Epithelial cell of proximal tubule (primary cell): ENCODE data around the gene MYL11. TPM values are rescaled to one million over a fixed set of nuclear protein-coding genes. Genes with fewer than 3 reads are reported as not detected.

ENCODE experiments used
- DNase-seq: peaks from one replicate; pipeline ENCODE4 v3.0.0-alpha.2; 2011; ENCODE audit warnings: low read depth
- H3K4me3 ChIP-seq: 2 replicates; pipeline ENCODE4 v1.5.1; 2011; ENCODE audit warnings: low read depth, mild to moderate bottlenecking, low read length
- CTCF ChIP-seq: conservative IDR thresholded peaks from 2 replicates; pipeline ENCODE4 v1.5.1; 2012; ENCODE audit warnings: low read depth, mild to moderate bottlenecking, low read length
- total RNA-seq: library from RNA; depleted of rRNA; stranded (reverse); fragments of >200 nt; gene quantifications from 2 replicates; pipeline ENCODE4 v1.2.3, GENCODE V29; 2015

The MYL11 gene
- total RNA-seq, 1 donor from 2014 or later, result not detected

GRCh38 chr16:30355144-30355953 lies 19.3 kb upstream of the MYL11 start, which contains the start of gene CD2BP2:
Gene CD2BP2 (minus strand): TSS chr16:30355308. CDS start chr16:30354681, 627 bp downstream.
- TF ChIP-seq CTCF, result peak; percentile 21
- H3K4me3 ChIP-seq, result peak within 1 kb of the TSS; percentile 85
- peak; percentile 97 for DNase-seq

DNA sequence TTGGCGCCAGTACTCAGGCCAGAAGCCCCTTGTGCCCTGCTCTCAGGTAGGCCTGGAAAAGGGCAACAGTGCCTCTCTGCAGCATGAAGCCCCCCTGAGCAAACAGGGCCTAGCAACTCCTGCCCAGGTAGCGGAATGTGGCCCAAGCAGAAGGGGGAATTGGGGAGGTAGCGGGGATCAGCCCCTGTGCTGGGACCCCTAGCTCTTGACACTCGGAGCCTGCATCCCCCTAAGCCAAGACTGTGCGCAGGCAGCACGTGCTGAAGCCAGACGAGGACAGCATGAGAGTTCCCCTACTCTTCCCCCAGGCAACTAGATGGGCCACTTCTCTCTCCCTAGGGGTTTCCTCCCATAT lies 18.7 kb upstream of the MYL11 start:
- no peak for TF ChIP-seq CTCF
- H3K4me3 ChIP-seq, result peak overlapping the region; percentile 85

DNA sequence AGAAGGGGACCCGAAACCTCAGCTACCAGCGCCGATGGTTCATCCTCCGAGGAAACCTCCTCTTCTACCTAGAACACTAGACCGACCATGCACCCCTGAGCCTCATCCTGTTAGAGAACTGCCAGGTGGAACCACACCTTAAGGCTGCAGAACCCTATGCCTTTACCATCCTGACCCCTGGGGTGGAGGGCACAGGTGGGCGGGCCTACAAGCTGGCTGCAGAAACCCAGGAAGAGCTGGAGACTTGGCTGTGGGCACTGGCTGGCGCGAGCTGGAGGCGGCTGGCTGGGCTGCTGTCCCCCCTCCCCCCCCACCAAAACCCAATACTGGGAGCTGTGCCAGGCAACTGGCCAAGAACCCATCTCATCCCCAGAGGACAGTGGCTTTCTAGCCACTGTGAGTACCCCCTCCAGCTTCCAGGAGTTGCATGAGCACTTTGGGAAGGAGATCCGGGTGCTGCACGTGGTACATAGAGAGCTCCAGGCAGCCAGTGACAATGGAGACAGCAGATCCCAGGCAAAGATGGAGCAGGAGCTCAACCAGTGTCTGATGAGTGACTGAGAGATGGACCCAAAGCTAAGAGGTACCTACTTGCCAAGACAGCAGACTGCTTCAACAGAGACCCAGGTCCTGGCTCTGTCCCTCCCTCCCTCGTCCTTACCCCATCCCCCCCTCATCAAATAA lies 18.1 kb upstream of the MYL11 start:
- TF ChIP-seq CTCF, result no peak
- no peak for DNase-seq
- H3K4me3 ChIP-seq, result peak overlapping the region; percentile 85

More for the DNA sequence above, 18.7 kb upstream of the MYL11 start:
- DNase-seq, result no peak

DNA sequence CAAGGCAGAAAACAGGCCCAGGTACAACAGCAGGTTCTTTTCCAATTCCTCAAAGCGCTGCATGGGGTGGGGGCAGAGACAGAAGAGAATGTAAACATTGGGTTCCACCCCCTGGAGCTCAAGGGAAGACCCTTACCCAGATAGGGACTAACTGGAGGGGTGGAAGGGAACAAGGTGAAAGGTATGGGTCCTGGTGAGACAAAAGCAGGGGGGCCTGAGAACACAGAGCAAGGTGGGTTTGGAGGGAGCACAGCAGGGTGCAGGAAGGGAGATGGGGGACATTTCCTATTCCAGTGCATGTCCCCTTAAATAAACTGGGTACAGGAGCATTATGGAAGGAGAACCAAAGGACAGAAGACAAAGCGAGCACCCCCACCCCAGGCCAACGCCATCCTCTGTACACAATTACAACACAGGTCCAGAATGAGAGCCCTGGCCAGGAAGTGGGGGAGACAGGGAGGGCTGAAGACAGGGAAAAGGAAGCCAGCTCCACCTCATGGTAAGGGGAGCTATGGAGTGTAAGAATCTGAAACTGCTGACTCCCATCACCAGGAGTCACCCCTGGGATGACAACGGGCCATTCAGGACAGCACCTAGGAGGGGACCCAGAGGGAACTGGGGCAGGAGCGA lies 17.4 kb upstream of the MYL11 start:
- no peak overlapping the region for H3K4me3 ChIP-seq
- no peak for TF ChIP-seq CTCF

DNA sequence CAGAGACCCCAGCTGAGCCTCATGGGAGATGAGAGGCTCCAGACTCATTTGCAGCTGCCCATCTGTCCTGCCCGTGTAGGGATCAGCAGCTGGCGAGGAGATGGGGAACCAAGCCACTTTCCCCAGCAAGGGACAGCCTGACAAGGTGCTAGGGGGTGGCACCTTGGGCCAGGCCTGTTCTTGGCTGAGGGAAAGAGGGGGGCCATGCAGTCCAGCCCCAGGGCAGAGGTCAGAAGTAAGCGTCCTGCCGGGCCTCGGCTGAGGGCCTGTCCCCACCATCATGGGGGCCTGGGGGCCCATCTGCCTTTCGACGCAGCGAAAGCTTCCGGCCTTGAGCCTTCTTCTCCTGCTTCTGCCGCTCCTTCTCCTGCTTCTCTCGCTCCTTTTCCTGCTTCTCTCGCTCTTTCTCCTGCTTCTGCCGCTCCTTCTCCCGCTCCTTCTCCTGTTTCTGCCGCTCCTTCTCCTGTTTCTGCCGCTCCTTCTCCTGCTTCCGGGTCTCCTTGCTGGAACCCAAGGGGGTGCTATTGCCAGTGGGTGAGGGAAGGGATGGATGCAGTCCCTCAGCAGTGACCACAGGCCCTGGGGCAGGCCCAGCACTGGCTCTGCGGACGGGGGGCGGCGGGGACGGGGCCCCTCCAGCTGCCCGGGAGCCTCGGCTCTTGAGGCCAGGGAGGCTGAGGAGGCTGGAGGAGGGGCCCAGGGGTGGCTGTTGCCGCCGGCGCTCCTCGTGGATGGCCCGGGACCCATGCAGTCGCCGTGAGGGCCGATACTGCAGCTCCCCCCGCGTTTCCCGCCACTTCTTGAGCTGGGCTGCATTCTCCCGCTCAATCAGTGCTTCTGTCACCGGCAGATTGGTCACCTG lies 16.7 kb upstream of the MYL11 start:
- no peak for TF ChIP-seq CTCF
- DNase-seq, result no peak
- no peak overlapping the region for H3K4me3 ChIP-seq

More for the DNA sequence above, 17.4 kb upstream of the MYL11 start:
- DNase-seq, result no peak

GRCh38 chr16:30358577-30358936 lies 16.0 kb upstream of the MYL11 start:
- no peak for DNase-seq
- TF ChIP-seq CTCF, result no peak
- no peak overlapping the region for H3K4me3 ChIP-seq
